ENCODE results near the gene CCNI2.

Gene CCNI2

DNA sequence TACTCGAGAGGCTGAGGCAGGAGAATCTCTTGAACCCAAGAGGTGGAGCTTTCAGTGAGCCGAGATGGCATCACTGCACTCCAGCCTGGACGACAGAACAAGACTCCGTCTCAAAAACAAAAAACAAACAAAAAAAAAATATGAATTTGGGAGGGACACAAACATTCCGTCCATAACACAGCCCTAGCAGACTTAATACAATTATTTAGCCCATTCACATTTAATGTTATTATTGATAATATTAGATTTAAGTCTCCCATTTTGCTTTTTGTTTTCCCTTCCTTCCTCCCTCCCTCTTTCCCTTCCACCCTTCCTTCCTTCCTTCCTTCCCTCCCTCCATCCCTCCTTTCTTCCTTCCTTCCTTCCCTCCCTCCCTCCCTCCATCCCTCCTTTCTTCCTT, 4.6 kb upstream of the CCNI2 start:
- H3K27me3 ChIP-seq (ENCODE audit: insufficient read depth, poor library complexity, severe bottlenecking) = no peaks in the 10 kb centered on the region
- no peaks in the 10 kb centered on the region for H3K36me3 ChIP-seq (ENCODE audit: low read depth)
- no peak overlapping the region for H3K27ac ChIP-seq (ENCODE audit: poor library complexity, severe bottlenecking)
- TF ChIP-seq, protein P1, sequence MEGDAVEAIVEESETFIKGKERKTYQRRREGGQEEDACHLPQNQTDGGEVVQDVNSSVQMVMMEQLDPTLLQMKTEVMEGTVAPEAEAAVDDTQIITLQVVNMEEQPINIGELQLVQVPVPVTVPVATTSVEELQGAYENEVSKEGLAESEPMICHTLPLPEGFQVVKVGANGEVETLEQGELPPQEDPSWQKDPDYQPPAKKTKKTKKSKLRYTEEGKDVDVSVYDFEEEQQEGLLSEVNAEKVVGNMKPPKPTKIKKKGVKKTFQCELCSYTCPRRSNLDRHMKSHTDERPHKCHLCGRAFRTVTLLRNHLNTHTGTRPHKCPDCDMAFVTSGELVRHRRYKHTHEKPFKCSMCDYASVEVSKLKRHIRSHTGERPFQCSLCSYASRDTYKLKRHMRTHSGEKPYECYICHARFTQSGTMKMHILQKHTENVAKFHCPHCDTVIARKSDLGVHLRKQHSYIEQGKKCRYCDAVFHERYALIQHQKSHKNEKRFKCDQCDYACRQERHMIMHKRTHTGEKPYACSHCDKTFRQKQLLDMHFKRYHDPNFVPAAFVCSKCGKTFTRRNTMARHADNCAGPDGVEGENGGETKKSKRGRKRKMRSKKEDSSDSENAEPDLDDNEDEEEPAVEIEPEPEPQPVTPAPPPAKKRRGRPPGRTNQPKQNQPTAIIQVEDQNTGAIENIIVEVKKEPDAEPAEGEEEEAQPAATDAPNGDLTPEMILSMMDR (IDR thresholded peaks at IDR 0.05; ENCODE audit: poor library complexity, severe bottlenecking) = no peak
- H3K9me3 ChIP-seq (ENCODE audit: severe bottlenecking) = no peaks in the 10 kb centered on the region
- H3K4me1 ChIP-seq (ENCODE audit: insufficient read depth, poor library complexity, severe bottlenecking) = peaks cover 3% of the 10 kb centered on the region
- no peak overlapping the region for H3K4me3 ChIP-seq (ENCODE audit: severe bottlenecking)
- ATAC-seq (ENCODE audit: low read depth) (no peak), DNase-seq (ENCODE audit: low spot score) (no peak)

DNA sequence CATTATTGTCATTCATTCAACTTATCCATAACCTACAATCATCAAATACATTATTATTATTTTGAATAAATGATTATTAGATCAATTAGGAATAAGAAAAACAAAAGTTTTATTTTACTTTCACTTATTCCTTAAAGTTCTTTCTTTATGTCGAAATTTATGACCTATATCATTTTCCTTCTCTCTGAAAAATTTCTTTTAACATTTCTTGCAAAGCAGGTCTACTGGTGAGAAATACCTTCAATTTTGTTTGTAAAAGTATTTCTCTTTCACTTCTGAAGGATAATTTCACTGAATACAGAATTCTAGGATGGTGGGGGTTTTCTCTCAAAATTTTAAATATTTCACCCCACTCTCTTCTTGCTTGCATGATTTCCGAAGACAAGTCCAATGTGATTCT, 2.6 kb upstream of the CCNI2 start:
- Histone ChIP-seq H3K9me3 (ENCODE audit: severe bottlenecking) (no peaks in the 10 kb centered on the region), H3K4me1 (ENCODE audit: insufficient read depth, poor library complexity, severe bottlenecking) (peaks cover 3% of the 10 kb centered on the region), H3K4me3 (ENCODE audit: severe bottlenecking) (no peak overlapping the region), H3K36me3 (ENCODE audit: low read depth) (no peaks in the 10 kb centered on the region), H3K27ac (ENCODE audit: poor library complexity, severe bottlenecking) (no peak overlapping the region), H3K27me3 (ENCODE audit: insufficient read depth, poor library complexity, severe bottlenecking) (no peaks in the 10 kb centered on the region)
- no peak for DNase-seq (ENCODE audit: low spot score)
- TF ChIP-seq, protein P1 (IDR thresholded peaks at IDR 0.05; ENCODE audit: poor library complexity, severe bottlenecking) = no peak
- ATAC-seq (ENCODE audit: low read depth) = no peak

DNA sequence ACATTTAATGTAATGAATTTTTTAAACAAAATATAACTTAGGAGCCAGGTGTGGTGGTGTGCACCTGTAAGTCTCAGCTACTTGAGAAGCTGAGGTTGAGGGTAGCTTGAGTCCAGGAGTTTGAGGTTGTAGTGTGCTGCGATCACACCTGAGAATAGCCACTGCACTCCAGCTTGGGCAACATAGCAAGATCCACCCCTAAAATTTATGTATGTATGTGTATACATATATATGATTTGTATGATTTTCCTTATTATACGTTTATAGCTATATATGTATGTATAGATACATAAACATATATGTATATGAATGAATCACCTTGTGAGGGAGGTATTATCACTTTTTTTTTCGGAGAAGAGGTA, 653 bp upstream of the CCNI2 start:
- peaks cover 3% of the 10 kb centered on the region for H3K4me1 ChIP-seq (ENCODE audit: insufficient read depth, poor library complexity, severe bottlenecking)
- H3K27ac ChIP-seq (ENCODE audit: poor library complexity, severe bottlenecking) = no peak overlapping the region
- TF ChIP-seq, protein P1 (IDR thresholded peaks at IDR 0.05; ENCODE audit: poor library complexity, severe bottlenecking) = no peak
- ATAC-seq (ENCODE audit: low read depth) = no peak
- H3K27me3 ChIP-seq (ENCODE audit: insufficient read depth, poor library complexity, severe bottlenecking) = no peaks in the 10 kb centered on the region
- no peaks in the 10 kb centered on the region for H3K9me3 ChIP-seq (ENCODE audit: severe bottlenecking)
- no peaks in the 10 kb centered on the region for H3K36me3 ChIP-seq (ENCODE audit: low read depth)
- H3K4me3 ChIP-seq (ENCODE audit: severe bottlenecking) = peak overlapping the region; percentile 34
- no peak for DNase-seq (ENCODE audit: low spot score)

- no peak for DNase-seq (ENCODE audit: low spot score)
These were observed 602 bp downstream of the CCNI2 start for GRCh38 chr5:132747616-132748440.

More at GRCh38 chr5:132747616-132748440, 602 bp downstream of the CCNI2 start:
- Histone ChIP-seq H3K27ac (ENCODE audit: poor library complexity, severe bottlenecking) (no peak overlapping the region), H3K27me3 (ENCODE audit: insufficient read depth, poor library complexity, severe bottlenecking) (no peaks in the 10 kb centered on the region), H3K9me3 (ENCODE audit: severe bottlenecking) (no peaks in the 10 kb centered on the region), H3K4me3 (ENCODE audit: severe bottlenecking) (peak overlapping the region; percentile 34), H3K4me1 (ENCODE audit: insufficient read depth, poor library complexity, severe bottlenecking) (peaks cover 3% of the 10 kb centered on the region), H3K36me3 (ENCODE audit: low read depth) (no peaks in the 10 kb centered on the region)
- ATAC-seq (ENCODE audit: low read depth) = no peak
- TF ChIP-seq, protein P1 (IDR thresholded peaks at IDR 0.05; ENCODE audit: poor library complexity, severe bottlenecking) = no peak
